Globus pallidus (tissue), 1 donor: ENCODE results near the gene MYBPHL.
A peak's percentile ranks its signal among the peaks of the same experiment; 100 is the strongest.

ENCODE experiments used
- DNase-seq: peaks from one replicate; pipeline ENCODE4 v3.0.0-alpha.2; 2015; ENCODE audit warnings: low spot score

Gene MYBPHL

GRCh38 chr1:109265741-109266330, 41.0 kb downstream of the MYBPHL start:
- no peak for DNase-seq

- no peak for DNase-seq
These were observed 41.8 kb downstream of the MYBPHL start for GRCh38 chr1:109265016-109265415.

- DNase-seq = no peak
These were observed 42.4 kb downstream of the MYBPHL start for GRCh38 chr1:109264379-109264755.

- peak; percentile 95 for DNase-seq
These were observed 43.0 kb downstream of the MYBPHL start for GRCh38 chr1:109263597-109264378.

- DNase-seq = no peak
These were observed 43.6 kb downstream of the MYBPHL start for GRCh38 chr1:109263234-109263596.

- no peak for DNase-seq
These were observed 44.4 kb downstream of the MYBPHL start for GRCh38 chr1:109262231-109263055.

GRCh38 chr1:109261578-109261977, 45.2 kb downstream of the MYBPHL start:
- no peak for DNase-seq

GRCh38 chr1:109261006-109261405, 45.8 kb downstream of the MYBPHL start:
- DNase-seq = no peak

GRCh38 chr1:109259674-109260557, 46.9 kb downstream of the MYBPHL start:
- no peak for DNase-seq

GRCh38 chr1:109258481-109259466, 48.0 kb downstream of the MYBPHL start:
- DNase-seq = no peak

GRCh38 chr1:109257682-109258421, 49.0 kb downstream of the MYBPHL start:
- DNase-seq = no peak

- no peak for DNase-seq
These were observed 49.7 kb downstream of the MYBPHL start for GRCh38 chr1:109256971-109257681.

GRCh38 chr1:109256085-109256484, 50.7 kb downstream of the MYBPHL start:
- no peak for DNase-seq

- DNase-seq = no peak
These were observed 51.1 kb downstream of the MYBPHL start for GRCh38 chr1:109255678-109256077.

GRCh38 chr1:109255097-109255651, 51.6 kb downstream of the MYBPHL start:
- DNase-seq = no peak

GRCh38 chr1:109254621-109255096, 52.2 kb downstream of the MYBPHL start:
- no peak for DNase-seq

GRCh38 chr1:109253803-109254620, 52.8 kb downstream of the MYBPHL start:
- peak; percentile 71 for DNase-seq
